CD4-positive, alpha-beta T cell treated with Interferon alpha-2 for 1 hour (primary cell): ENCODE measurements around the gene ADGRG1.
"Not testable (repeated sequence)": the region's sequence is repeated elsewhere in the genome, so short reads cannot be mapped to it uniquely, and the experiment has no call there.

Experiments
- DNase-seq, 2 donors: peaks; one replicate each; pipeline ENCODE4 v3.0.0-alpha.2; 2020 to 2022

Gene ADGRG1

GRCh38 chr16:57668630-57669475 lies 40.4 kb downstream of the ADGRG1 start:
- no peak for DNase-seq

DNA sequence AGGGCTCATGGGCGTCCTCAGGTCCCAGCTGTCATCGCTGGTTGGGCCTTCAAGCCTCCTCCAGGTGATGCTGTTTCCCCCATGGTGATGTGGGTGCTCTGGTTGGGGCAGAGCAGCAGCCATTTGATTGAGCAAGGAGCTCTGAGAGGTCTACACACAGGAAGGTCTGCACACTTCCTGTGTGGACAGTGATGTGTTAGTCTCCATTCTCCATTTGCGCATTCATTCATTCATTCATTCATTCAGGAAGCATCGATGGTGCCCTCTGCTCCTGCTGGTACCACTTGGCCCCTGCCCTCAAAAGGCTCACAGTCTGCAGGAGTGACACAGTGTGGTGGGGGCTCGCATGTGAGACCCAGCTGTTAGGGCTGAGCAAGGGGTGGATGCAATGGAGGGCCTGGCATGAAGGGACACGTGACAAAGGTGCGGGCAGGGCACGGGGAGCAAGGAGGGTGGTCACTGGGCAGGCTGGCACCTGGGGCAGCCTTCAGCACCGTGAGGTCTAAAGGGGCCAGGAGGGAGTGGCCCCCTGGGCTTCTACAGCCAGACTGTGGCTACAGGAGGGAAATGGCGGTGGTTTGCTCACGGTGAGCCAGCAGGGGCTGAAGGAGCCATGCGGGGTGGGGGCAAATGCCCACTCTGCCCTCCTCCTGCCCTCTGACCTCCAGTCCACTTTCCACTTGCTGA lies 41.2 kb downstream of the ADGRG1 start:
- no peak for DNase-seq

- no peak for DNase-seq
Measured at GRCh38 chr16:57670196-57670595, 41.8 kb downstream of the ADGRG1 start.

DNA sequence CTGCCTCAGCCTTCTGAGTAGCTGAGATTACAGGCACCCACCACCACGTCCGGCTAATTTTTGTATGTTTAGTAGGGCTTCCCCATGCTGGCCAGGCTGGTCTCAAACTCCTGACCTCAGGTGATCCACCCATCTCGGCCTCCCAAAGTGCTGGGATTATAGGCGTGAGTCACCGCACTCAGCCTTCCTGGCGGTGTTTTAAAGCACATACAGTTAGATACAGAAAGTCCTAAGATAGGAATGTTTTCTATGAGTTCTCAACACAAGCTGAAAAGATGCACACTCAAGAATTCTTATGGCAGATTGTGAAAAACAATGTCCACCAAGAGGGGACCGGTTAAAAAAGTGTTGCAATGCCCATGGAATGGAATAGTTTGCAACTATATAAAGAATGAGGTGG lies 43.0 kb downstream of the ADGRG1 start:
- DNase-seq = not testable (repeated sequence)

- no peak for DNase-seq
Measured at GRCh38 chr16:57672416-57672815, 44.0 kb downstream of the ADGRG1 start.

GRCh38 chr16:57672824-57673223 lies 44.4 kb downstream of the ADGRG1 start:
- DNase-seq = no peak

DNA sequence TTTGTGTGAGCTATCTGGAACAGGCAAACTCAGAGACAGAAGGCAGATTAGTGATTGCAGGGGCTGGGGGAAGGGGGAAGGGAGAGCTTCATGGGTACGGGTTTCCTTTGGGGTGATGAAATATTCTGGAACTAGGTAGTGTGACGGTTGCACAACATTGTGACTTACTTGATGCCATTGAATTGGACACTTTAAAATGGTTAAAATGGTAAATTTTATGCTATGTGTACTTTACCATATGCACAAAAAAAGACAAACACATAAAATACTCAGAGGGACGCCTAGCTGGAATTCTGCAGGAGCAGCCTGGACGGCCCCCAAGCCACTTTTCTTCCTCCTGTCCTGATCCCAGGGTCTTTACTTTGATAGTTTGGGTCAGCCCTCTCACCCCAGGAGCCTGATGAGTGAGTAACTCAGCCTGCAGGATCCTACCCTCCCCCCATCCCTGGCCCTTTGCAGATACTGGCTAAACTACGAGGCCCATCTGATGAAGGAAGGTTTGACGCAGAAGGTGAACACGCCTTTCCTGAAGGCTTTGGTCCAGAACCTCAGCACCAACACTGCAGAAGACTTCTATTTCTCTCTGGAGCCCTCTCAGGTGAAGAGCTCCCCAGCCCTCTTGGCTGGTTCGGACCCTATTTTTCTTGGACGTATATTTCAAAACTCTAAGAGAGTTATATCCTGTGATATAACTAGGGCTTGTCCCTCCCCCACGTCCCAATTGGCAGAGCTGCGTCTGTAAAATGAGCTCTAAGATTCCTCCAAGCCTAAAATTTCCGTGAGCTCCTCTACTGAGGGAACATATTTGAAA lies 47.5 kb downstream of the ADGRG1 start:
- DNase-seq = no peak

GRCh38 chr16:57676553-57677085 lies 48.2 kb downstream of the ADGRG1 start:
- DNase-seq = no peak

DNA sequence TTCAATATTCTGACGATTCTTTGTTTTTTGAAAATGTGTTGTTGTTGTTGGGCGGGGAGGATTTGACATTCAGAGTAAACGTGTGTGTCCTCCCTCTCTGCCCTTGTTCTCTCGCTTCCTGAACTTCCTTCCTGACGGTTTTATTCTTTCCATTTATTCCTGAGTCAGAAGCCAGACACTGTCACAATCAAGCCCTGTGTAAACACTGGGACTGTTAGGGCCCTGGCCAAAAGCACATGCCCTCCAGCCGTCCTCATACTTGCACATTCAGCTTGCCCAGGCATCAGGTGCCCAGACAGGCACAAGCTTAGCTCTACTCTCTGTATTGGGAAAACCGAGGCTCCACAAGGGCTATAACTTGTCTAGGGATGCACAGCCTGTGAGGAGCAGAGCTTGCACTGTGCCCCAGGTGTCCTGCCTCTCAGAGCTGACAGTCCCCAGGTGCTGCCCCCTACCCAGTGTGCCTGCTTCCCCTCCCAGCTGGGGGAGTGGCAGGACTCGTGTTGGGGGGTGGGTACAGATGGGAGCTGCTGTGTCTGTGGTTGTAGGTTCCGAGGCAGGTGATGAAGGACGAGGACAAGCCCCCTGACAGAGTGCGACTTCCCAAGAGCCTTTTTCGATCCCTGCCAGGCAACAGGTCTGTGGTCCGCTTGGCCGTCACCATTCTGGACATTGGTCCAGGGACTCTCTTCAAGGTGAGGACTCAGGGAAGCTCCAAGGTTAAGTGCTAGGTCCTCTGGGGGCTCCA lies 49.4 kb downstream of the ADGRG1 start:
- no peak for DNase-seq

DNA sequence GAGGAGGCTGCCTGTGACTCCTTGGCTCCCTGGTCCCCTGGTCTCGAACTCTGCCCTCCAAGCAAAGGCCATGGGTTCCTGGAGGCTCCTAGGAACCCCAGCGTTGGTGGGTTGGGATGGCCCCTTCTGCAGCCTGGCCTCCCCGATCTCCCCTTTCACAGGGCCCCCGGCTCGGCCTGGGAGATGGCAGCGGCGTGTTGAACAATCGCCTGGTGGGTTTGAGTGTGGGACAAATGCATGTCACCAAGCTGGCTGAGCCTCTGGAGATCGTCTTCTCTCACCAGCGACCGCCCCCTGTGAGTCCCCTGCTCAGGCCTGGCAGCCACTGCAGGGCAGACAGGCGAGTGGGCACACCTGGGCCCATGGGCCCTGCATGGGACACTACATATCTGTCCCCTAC lies 50.6 kb downstream of the ADGRG1 start:
- no peak for DNase-seq

DNA sequence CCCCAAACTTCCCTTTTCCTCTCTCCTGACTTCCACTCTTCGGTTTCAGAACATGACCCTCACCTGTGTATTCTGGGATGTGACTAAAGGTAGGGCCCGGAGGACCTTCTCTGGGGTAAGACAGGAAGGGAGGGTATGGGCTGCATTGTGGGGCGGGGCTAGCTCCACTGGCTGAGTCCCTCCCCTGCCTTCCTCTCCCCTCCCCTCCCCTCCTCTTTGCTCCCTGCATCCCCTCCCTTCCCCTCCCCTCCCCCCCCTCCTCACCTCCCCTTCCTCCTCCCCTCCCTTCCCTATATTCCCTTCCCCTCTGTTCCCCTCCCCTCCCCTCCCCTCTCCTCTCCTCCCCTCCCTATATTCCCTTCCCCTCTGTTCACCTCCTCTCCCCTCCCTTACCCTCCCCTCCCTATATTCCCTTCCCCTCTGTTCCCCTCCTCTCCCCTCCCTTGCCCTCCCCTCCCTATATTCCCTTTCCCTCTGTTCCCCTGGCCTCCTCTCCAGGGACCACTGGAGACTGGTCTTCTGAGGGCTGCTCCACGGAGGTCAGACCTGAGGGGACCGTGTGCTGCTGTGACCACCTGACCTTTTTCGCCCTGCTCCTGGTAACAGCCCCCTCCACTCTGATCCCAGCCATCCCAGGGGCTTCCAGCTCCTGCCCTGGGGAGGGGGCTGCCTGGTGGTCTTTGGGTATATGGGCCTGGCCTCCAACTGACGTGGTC lies 51.5 kb downstream of the ADGRG1 start:
- DNase-seq = no peak

- no peak for DNase-seq
Measured at GRCh38 chr16:57680842-57681375, 52.5 kb downstream of the ADGRG1 start.

- no peak for DNase-seq
Measured at GRCh38 chr16:57681950-57682728, 53.7 kb downstream of the ADGRG1 start.

DNA sequence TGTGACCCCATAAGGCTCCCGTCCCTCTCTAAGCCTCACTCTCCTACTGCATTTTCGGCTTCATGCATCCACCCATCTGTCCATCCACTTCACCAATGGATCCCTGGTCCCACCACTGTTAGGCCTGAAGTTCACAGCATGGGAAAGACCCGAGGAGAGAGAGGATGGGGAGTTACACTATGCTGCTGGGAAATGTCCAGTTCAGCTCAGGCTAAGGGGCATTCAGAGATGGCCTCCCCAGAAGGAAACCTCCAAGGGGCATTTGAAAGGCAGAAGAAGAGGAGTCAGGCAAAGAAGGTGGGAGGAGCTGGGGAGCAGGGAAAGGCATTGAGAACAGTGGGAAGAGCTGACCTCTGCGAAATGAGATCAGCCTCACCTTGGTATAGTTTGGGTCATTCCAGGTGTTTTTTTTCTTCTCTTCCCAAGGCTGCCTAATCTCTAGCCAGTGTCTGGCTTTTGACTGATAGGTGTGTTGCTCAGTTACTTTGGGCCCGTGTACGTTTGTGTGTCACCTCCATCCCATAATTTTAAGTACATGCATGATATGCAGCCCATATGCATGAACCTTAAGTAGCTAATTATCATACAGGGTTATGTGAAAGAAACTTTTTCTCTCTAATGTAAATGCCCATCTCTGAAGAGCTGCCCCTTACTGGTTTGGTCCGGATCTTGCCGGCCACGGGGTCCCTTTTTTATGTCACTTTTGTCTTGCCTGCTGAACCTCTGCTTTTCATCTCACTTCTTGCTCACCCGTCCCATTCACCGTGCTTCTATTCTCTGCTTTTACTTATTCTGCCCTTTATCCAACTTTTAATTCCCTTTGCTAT lies 54.6 kb downstream of the ADGRG1 start:
- DNase-seq = no peak

GRCh38 chr16:57683636-57684545 lies 55.5 kb downstream of the ADGRG1 start:
- no peak for DNase-seq

DNA sequence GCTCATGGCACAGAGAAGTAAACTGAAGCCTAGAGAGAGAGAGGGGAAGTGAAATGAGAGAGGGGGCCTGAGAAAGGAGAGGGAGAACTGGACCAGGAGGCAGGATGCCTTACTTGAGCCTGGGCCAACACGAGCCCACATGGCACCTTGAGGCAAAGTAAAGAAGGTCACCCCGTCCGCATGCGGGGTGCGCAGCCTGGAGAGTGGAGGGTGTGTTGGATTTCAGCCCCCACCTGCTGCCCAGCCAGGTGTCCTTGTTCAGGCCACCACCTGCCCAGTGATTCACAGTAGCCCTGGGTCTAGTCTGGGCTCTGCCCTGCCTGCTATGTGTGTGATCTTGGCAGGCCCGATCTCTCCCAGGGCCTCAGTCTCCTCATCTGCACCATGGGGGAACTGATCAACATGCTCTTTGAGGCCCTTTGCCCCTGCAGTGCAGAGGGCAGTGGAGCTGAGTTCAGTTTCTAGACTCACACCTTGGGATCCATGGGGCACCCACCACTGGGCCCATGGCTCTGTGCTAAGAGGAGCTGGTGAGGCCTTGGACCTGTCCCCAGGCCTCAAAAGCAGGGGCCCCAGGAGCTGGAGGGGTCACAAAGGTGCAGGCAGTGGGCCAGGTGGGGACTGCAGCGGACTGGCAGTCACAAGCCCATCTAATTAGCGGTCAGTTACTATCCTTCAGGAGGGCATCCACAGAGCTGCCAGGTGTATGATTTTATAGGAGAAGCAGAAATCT lies 56.4 kb downstream of the ADGRG1 start:
- DNase-seq = no peak

DNA sequence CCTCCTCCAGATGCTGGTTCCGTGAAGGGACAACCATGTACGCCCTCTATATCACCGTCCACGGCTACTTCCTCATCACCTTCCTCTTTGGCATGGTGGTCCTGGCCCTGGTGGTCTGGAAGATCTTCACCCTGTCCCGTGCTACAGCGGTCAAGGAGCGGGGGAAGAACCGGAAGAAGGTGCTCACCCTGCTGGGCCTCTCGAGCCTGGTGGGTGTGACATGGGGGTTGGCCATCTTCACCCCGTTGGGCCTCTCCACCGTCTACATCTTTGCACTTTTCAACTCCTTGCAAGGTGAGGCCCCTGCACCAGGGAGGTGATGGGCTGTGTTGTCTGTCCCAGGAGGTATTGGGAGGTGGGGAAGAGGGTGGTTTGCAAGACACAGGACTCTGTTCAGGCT lies 57.2 kb downstream of the ADGRG1 start:
- no peak for DNase-seq

- no peak for DNase-seq
Measured at GRCh38 chr16:57686577-57686976, 58.1 kb downstream of the ADGRG1 start.
